GM13977 (cell line): ENCODE measurements around the gene STPG3.

ENCODE experiments used
- DNase-seq: peaks from one replicate; pipeline ENCODE4 v3.0.0; 2012; ENCODE audit warnings: low spot score
- in situ Hi-C: fragments of 300-500 bp; cut with MboI; formaldehyde crosslinking; loops from one replicate; pipeline ENCODE4 v1.12.0; 2022; ENCODE audit warnings: low sequenced_read_pairs, low pct_unique_long_range_greater_than_20kb, mixed read lengths, inconsistent platforms; ENCODE audit not compliant: unreplicated experiment
- TF ChIP-seq, protein P1 (sequence below): IDR thresholded peaks from 2 replicates; pipeline ENCODE4 v1.5.1; 2012; ENCODE audit warnings: mild to moderate bottlenecking, control low read depth; ENCODE audit not compliant: insufficient read depth; ENCODE audit errors: extremely low read depth, missing control alignments

Gene STPG3

DNA sequence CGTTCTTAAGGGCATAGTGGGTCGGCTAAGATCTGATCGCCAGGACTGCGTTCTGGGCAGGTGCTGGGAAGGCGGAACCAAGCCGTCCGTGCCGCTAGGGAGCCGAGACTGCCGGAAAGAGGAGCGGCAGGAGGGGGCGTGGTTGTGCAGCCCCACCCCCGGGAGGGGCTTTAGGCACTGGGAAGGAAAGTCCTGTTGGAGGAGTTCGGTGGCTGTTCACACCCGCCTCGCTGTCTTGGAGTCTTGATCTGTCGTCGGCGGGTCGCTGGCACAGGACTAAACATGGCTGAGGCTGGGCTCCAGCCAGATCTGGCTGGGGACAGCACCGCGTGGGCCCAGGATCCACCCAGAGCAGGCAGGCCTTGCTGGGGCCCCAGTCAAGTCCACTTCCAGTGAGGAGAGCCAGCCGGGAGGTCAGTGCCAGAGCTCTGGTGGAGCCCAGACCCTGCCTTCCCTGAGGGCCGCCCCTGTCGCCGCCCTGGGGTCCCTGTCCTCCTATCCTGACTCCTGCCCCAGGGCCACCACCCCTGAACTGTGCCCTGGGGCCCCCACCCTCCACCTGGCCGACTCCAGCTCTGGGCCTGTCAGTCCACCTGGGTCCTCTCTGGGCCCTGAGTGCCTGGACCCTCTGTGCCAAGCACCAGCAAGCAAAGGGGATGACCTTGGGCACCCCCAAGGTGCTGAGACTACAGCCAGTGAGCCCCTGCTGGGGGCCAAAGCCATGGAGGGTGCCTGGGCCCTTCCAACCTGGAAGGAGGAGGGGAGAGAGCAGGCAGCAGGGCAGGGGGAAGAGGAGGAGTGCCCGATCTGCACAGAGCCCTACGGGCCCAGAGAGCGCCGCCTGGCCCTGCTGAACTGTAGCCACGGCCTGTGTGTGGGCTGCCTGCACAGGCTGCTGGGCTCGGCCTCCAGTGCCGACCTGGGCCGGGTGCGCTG is 33.5 kb upstream of the STPG3 start:
- no peak for DNase-seq
- in situ Hi-C loops: no loop called here
- TF ChIP-seq, protein P1, sequence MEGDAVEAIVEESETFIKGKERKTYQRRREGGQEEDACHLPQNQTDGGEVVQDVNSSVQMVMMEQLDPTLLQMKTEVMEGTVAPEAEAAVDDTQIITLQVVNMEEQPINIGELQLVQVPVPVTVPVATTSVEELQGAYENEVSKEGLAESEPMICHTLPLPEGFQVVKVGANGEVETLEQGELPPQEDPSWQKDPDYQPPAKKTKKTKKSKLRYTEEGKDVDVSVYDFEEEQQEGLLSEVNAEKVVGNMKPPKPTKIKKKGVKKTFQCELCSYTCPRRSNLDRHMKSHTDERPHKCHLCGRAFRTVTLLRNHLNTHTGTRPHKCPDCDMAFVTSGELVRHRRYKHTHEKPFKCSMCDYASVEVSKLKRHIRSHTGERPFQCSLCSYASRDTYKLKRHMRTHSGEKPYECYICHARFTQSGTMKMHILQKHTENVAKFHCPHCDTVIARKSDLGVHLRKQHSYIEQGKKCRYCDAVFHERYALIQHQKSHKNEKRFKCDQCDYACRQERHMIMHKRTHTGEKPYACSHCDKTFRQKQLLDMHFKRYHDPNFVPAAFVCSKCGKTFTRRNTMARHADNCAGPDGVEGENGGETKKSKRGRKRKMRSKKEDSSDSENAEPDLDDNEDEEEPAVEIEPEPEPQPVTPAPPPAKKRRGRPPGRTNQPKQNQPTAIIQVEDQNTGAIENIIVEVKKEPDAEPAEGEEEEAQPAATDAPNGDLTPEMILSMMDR: no peak

DNA sequence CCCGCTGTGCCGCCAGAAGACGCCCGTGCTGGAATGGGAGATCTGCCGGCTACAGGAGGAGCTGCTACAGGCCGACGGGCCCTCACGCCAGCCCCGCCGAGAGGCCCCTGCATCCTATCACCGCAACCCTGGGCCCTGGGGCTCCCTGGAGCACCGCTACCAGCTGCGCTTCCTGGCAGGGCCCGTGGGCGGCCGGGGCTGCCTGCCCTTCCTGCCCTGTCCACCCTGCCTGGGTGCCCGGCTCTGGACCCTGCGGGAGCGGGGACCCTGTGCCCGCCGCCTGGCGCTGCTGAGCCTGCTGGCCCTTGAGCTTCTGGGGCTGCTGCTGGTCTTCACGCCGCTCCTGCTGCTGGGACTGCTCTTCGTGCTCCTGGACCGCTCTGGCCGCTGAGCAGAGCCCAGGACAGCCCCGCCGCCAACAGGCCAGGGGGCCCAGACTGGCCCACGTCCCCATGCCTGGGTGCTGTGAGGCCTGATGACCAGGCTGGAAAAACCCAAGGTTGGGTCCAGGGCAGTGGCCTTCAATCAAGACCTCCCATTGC is 32.8 kb upstream of the STPG3 start:
- DNase-seq: no peak
- in situ Hi-C loops: no loop called here
- TF ChIP-seq, protein P1: no peak

DNA sequence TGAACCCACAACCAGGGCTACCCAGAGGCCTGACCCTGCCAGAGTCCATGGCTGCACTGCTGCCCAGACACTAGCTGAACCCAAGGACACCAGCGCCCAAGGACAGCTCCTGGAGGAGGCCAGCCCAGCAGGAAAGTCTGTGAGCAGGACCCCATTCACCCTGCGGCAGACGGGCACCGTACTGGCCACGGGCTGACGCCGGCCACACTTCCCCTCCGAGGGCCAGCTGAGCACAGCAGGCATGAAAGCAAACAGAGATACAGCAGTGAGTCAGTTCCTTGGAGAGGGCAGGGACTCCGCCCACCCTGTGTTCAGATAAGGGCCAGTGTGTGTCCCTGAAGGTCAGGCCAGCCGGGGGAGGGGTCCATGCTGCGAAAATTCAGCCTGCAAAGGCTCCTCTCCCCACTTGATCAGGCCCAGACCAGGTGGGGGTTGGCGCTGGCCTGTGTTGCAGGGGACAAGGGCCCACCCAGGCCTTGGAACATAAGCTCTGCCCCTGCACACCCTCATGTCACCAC is 32.3 kb upstream of the STPG3 start:
- in situ Hi-C loops: no loop called here
- TF ChIP-seq, protein P1: no peak
- DNase-seq: no peak

DNA sequence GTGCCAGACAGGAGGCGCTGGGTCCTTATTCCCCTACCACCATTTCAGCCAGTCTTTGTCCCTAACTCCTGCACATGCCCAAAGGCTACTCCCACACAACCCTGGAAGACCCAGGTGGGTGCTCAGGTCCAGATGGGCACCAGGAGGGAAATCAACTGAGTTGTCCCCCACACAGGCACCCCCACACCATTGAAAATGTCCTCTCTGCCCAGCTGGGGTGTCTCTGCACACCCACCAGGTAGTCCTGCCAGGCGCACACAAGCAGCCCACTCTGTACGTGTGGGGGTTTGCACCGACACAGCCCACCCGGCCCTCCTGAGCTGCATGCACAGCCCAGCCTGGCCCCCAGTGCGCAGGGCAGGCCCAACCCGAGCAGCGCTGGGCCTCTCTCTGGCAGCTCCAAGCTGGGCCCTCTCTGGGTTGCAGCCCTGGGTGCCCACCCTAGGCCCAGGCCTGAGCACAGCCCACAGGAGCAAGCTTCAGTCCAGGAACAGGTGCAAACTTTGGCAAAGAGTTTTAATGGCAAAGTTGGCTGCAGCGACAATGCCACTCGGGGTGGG is 31.2 kb upstream of the STPG3 start:
- TF ChIP-seq, protein P1: no peak
- no peak for DNase-seq
- in situ Hi-C loops: loop anchor here (10.0 kb wide), 1 partner anchor 95 kb away; no protein-coding TSS in a partner anchor

DNA sequence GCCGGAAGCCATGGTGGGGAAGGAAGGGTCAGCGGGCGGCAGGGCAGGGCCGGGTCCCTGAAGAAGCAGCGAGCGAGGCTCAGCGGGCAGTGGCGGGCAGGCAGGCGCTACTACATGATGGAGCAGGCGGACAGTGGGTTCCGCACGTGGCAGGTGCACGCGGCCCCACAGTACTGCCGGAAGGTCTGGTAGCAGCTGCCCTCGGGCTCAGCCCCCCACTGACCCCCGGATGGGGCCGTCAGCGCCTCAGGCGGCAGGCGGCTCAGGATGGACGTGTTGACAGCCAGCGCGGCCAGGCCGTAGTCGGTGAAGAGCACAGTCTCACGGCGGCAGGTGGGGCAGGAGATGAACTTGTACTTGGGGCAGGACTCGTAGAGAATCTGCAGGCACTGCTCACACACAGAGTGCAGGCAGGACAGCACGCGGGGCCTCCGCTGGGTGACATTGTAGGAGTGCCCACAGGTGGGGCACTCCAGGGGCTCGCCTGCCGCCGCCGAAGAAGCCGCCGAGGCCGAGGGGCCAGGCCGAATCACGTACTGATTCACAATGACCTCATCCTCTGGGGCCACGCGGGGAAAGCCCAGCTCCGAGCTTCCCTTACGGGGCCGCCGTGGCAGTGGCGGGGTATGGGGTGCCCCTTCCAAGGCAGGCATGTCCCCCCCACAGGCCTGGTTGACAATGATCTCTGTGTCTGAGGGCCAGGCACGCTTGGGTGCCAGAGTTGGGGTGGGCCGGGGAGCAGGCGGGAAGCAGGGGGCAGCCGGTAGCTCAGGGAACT is 30.6 kb upstream of the STPG3 start:
- in situ Hi-C loops: loop anchor here (10.0 kb wide), 1 partner anchor 96 kb away; no protein-coding TSS in a partner anchor
- TF ChIP-seq, protein P1: no peak
- DNase-seq: no peak

DNA sequence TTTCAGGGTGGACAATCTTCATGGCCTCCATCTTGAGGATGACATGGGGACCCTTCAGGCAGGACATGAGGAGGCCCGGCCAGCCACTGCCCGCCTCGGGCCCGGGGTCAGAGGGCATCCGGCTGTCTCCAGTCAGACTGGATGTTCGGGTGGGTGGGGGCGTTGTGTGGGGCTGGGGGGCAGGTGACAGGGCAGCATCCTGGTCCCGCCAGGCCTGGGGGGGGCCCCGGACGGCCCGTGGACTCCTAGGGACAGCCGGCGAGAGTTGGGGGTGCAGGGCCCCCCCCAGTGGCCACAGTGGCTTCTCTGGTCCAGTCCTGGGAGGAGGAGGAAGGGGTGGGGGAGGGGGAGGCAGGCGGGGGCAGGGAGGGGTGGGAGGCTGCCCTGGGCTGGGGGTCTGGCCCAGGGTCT is 30.0 kb upstream of the STPG3 start:
- in situ Hi-C loops: loop anchor here (10.0 kb wide), 1 partner anchor 96 kb away; no protein-coding TSS in a partner anchor
- DNase-seq: no peak
- TF ChIP-seq, protein P1: no peak
